ENCODE measurements around the gene LRRC57.

GRCh38 chr15:42493679-42494078 is 54.9 kb downstream of the LRRC57 start:
- TF ChIP-seq POLR2A (IDR thresholded peaks at IDR 0.05; ENCODE audit: low read depth), result no peak
- TF ChIP-seq, protein P1, sequence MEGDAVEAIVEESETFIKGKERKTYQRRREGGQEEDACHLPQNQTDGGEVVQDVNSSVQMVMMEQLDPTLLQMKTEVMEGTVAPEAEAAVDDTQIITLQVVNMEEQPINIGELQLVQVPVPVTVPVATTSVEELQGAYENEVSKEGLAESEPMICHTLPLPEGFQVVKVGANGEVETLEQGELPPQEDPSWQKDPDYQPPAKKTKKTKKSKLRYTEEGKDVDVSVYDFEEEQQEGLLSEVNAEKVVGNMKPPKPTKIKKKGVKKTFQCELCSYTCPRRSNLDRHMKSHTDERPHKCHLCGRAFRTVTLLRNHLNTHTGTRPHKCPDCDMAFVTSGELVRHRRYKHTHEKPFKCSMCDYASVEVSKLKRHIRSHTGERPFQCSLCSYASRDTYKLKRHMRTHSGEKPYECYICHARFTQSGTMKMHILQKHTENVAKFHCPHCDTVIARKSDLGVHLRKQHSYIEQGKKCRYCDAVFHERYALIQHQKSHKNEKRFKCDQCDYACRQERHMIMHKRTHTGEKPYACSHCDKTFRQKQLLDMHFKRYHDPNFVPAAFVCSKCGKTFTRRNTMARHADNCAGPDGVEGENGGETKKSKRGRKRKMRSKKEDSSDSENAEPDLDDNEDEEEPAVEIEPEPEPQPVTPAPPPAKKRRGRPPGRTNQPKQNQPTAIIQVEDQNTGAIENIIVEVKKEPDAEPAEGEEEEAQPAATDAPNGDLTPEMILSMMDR (IDR thresholded peaks at IDR 0.05), result no peak
- TF ChIP-seq EP300 (IDR thresholded peaks at IDR 0.05), result no peak
- no peak for TF ChIP-seq POLR2AphosphoS5 (IDR thresholded peaks at IDR 0.05)
